Activated CD8-positive, alpha-beta T cell treated with anti-CD3 and anti-CD28 coated beads, Interleukin-2, amount 10 ng/mL, durations not matched to agents 7 days and 5 days (primary cell): ENCODE data around the gene SLC25A22. TPM values are rescaled to one million over a fixed set of nuclear protein-coding genes. Genes with fewer than 3 reads are reported as not detected.

Source experiments
- ATAC-seq: fragments of 150-1000 bp; cut with Tn5 transposase; one replicate; pipeline ENCODE4 v1.10.0; 2021; ENCODE audit warnings: moderate library complexity
- CTCF ChIA-PET: fragments of 350-600 bp; sonication (Branson Sonifier 250); formaldehyde crosslinking; loops from one replicate; lab custom pipeline; 2021; ENCODE audit warnings: antibody characterized with exemption; lab: Charles Lee
- POLR2A ChIA-PET: fragments of 350-600 bp; sonication (Branson Sonifier 250); formaldehyde crosslinking; loops from one replicate; lab custom pipeline; 2021; ENCODE audit warnings: antibody characterized with exemption; lab: Charles Lee
- DNase-seq: peaks from one replicate; pipeline ENCODE4 v3.0.0-alpha.2; 2020
- H3K27ac Mint-ChIP-seq: one replicate; pipeline ENCODE4 v1.8.0; 2021; ENCODE audit warnings: mild to moderate bottlenecking, mixed read lengths
- H3K27me3 Mint-ChIP-seq: one replicate; pipeline ENCODE4 v1.8.0; 2021; ENCODE audit warnings: low read depth, mixed read lengths
- H3K36me3 Mint-ChIP-seq: one replicate; pipeline ENCODE4 v1.8.0; 2021; ENCODE audit warnings: low read depth, mixed read lengths
- H3K4me1 Mint-ChIP-seq: one replicate; pipeline ENCODE4 v1.8.0; 2021; ENCODE audit warnings: low read depth, mixed read lengths
- H3K4me3 Mint-ChIP-seq: one replicate; pipeline ENCODE4 v1.8.0; 2021; ENCODE audit warnings: mild to moderate bottlenecking, mixed read lengths
- H3K9me3 Mint-ChIP-seq: one replicate; pipeline ENCODE4 v1.8.0; 2022; ENCODE audit warnings: mixed read lengths; ENCODE audit not compliant: insufficient read depth
- total RNA-seq, 2 experiments: library from RNA; stranded (reverse); gene quantifications; one replicate each; pipeline ENCODE4 v1.2.3, GENCODE V29; 2021

The SLC25A22 gene
- total RNA-seq, 2 experiments from 2014 or later, result 51.2 to 56.4 TPM

DNA sequence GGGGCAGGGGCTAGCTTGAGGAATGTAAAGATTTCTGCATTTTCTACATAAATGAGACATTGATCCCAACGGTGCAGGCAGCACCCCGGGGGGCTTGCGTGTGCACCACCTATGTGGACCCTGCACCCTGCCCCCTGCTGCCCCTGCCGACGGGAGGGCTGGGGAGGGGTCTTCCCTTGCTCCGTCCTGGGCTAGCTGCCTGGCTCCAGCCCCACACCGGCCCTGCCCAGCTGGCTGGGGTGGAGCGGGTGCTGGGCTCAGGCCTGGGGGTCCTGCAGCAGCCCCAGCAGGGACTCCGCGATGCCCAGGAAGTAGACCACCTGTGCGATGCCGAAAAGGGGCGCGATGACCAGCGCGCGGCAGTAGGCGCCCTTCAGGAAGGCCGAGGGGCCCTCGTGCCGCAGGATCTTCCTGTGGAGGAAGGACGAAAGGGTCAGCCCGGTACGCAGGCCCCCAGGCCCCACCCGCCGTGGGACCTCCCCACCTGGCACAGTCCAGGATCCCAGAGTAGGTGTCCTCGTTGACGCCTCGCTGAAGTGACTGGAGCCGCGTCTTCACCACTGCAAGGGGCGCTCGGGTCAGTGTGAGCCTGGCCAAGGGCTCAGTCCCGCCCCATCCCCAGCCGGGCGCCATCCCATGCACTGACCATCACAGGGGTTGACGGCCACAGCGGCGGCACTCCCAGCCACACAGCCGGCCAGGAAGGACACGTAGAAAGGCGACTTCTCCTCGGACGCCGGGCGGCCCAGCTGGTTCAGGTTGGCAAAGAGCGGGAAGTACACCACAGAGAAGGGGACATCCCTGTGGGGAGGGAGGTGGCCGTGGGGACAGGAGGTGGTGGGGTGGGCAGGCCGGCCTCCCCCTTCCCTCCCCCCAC lies 6.2 kb downstream of the SLC25A22 start:
- ATAC-seq, result no peak
- Mint-ChIP-seq H3K4me1 (peaks cover 30% of the 10 kb centered on the region), H3K27ac (no peak overlapping the region), H3K4me3 (no peak overlapping the region), H3K9me3 (no peaks in the 10 kb centered on the region), H3K27me3 (no peaks in the 10 kb centered on the region), H3K36me3 (peaks cover 18% of the 10 kb centered on the region)
- ChIA-PET CTCF (no interaction called here), POLR2A (interaction anchor here (1.2 kb wide), 1 partner anchor 12 kb away, joined by 3 read pairs; no protein-coding TSS in a partner anchor)
- no peak for DNase-seq

DNA sequence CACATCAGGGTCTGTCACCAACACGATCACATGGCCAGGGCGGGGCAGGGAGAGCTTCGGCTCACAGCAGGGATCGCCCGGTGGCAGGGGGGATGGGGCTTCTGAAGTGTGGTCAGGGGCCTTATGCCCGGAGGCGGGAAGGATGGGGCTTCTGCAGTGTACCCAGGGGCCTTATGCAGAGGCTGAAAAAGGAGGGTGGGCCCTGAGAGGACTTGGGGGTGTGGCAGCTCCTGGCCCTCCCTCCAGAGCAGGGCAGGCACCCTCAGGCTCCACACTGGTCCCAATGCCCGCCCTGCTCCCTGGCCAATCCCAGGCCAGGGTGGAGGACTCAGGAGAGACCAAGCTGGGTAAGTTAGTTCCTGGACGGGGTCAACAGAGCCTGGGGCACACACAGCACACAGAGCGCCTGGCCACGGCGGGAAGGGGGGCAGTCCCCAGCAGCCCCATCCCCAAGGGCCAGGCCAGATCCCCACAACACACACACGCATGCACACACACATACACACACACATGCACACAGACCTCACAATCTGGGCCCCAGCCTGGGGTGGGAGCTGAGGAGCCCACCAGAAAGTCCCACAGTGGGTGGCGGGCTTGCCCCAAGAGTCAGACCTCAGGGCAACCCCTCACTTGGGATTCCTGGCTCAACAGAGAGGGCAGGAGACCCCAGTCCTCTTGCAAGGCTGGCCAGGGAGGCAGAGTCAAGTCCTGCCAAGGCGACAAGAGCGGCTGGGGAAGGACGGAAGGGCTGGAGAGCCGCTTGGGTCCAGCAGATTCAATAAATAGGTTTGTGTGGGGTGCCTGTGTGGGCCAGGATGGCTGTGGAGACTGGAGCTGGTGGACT lies 7.1 kb downstream of the SLC25A22 start:
- Mint-ChIP-seq H3K27me3 (no peaks in the 10 kb centered on the region), H3K36me3 (peaks cover 16% of the 10 kb centered on the region), H3K4me1 (peaks cover 23% of the 10 kb centered on the region), H3K9me3 (no peaks in the 10 kb centered on the region), H3K27ac (no peak overlapping the region), H3K4me3 (no peak overlapping the region)
- CTCF ChIA-PET, result no interaction called here
- no peak for DNase-seq
- peak; percentile 21 for ATAC-seq
- POLR2A ChIA-PET, result interaction anchor here (1.2 kb wide), 1 partner anchor 13 kb away, joined by 3 read pairs; no protein-coding TSS in a partner anchor

DNA sequence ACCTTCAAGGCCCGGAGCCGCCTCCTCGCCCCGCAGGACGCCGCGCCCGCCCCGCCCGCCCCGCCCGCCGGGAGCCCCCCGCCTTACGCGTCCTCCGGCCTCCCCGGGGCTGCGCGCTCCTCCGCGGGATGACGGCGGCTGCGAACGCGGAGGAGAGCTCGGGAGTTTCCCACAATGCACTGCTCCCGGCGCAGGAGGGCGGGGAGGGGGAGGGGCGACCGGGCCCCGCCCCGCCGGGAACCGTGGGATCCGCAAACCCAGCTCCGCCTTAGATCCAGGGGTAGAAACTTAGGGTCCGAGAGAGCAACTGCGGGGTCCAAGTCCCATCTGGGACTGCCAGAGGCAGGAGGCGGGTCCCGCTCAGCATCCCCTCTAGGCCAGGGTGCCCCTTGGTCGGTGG lies 8.1 kb downstream of the SLC25A22 start, which contains the start of gene CEND1:
Gene CEND1, minus strand, starts transcription at position 148 of the 400 bp plus-strand sequence. CDS start 1,514 bp downstream, outside the sequence.
- Mint-ChIP-seq H3K27me3 (no peaks in the 10 kb centered on the region), H3K4me1 (peaks cover 23% of the 10 kb centered on the region), H3K36me3 (peaks cover 16% of the 10 kb centered on the region), H3K4me3 (peak within 1 kb of the TSS; percentile 38), H3K9me3 (no peaks in the 10 kb centered on the region), H3K27ac (no peak within 1 kb of the TSS)
- ChIA-PET CTCF (no interaction called here), POLR2A (interaction anchor here (1.0 kb wide), 1 partner anchor 262 kb away, joined by 3 read pairs; no protein-coding TSS in a partner anchor)
- ATAC-seq (peak; percentile 47), DNase-seq (peak; percentile 54)

DNA sequence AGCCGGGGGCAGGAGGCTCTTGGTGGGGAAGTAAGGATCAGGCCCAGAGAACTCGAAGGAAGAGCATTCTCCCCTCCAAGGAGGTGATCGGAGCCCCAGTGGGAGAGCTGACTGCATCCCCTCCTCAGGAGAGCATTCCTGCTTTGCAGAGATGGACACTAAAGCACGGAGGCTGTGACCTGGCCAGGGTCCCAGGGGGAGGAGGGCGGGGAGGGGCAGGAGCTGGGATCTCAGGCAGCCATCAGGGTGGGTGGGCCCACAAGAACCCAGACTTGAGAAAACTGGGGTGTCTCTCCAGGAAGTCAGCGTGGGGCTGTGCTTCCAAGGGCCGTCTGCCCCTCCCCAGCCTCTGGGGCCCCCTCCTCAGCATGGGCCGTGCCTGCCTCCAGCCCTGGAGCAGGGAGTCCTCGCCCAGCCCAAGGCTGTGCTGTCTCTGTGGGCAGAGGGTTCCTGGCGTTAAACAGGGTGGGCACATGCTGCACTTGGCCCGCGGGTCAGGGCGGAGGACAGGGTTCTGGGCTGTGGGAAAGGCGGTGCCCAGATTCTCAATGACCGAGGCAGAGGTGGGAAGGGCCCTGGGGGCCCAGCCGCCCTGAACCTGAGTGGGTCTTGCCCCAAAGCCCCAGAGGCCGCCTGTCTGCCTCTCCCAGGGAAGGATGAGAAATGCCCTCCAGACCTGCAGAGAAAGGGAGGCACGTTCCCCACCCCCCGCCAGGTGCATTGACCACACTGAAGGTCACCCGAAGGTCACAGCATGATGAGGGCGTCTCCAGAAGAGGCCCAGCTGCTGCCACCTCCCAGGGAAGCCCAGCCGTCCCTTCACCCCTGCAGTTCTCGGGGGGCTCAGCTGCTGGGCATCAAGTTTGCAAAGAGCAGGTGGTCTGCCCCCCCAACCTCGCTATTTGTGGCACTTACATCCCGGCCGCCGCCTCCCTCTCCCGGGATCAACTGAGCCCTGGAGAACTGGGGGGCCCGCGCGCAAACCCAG lies 8.8 kb downstream of the SLC25A22 start:
- H3K27ac Mint-ChIP-seq, result no peak overlapping the region
- DNase-seq (no peak), ATAC-seq (no peak)
- H3K27me3 Mint-ChIP-seq, result no peaks in the 10 kb centered on the region
- H3K4me1 Mint-ChIP-seq, result peaks cover 19% of the 10 kb centered on the region
- POLR2A ChIA-PET, result interaction anchor here (1.0 kb wide), 1 partner anchor 263 kb away, joined by 3 read pairs; no protein-coding TSS in a partner anchor
- CTCF ChIA-PET, result no interaction called here
- H3K4me3 Mint-ChIP-seq, result peak overlapping the region; percentile 38
- peaks cover 16% of the 10 kb centered on the region for H3K36me3 Mint-ChIP-seq
- no peaks in the 10 kb centered on the region for H3K9me3 Mint-ChIP-seq

DNA sequence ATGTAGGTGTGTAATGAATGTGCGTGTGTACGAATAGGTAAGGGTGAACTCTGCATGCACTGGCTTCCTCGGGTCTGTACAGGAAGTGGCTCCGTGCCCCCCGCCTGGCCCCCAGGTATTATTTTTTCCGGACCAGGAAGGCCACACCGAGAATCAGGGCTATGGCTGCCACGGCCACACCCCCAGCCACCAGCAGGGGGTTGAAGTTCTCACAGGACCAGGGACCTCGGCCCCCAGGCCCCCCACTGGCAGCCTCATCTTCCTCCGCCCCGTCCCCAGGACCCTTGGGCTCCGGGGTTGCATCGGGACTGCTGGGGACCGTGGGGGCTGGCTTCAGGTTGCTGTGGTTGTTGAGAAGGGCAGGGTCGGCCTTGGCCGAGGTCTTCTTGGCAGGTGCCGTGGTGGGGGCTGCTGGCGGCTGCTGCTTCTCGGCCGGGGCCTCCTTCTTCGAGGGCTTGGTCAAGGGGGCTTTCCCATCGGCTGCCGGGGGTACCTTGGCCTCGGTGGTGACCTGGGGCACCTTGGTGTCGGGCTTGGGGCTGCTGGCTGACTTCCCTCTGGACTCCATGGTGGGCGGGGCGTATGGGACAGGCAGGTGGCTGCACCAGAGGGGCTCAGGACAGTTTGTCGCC lies 10.0 kb downstream of the SLC25A22 start:
- Mint-ChIP-seq H3K9me3 (no peaks in the 10 kb centered on the region), H3K27ac (no peak overlapping the region), H3K4me3 (no peak overlapping the region), H3K27me3 (no peaks in the 10 kb centered on the region), H3K4me1 (peaks cover 18% of the 10 kb centered on the region), H3K36me3 (peaks cover 13% of the 10 kb centered on the region)
- DNase-seq (no peak), ATAC-seq (no peak)
- ChIA-PET POLR2A (no interaction called here), CTCF (no interaction called here)

DNA sequence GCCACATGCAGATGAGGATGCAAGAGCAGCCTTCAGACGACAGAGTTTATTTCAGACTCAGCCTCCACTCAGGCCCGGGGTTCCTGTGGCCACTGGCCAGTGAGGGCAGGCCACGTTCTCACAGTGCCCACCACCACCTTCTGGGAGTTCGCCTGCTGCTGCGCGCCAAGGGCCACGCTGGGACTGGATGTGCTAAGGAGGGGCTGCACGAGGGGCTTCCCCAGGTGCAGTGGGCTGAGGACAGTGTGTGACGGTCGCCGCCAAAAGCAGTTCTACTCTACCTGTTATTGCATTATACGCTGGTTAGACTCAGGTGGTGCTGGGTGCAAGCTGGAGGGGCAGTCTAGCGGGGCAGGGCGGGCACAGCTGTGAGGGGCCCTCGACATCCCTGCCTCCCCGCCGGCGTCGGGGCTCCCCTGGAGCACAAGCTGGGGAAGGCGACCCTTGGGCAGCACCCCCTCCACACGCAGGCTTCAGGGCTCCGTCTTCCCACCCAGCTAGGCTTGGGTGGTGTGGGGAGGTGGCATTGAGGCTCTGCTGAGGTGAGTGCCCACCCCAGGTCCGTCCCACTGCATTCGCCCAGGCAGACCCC lies 10.9 kb downstream of the SLC25A22 start:
- Mint-ChIP-seq H3K4me3 (no peak overlapping the region), H3K27ac (no peak overlapping the region), H3K27me3 (no peaks in the 10 kb centered on the region), H3K4me1 (peaks cover 18% of the 10 kb centered on the region), H3K9me3 (no peaks in the 10 kb centered on the region), H3K36me3 (peaks cover 13% of the 10 kb centered on the region)
- ChIA-PET CTCF (no interaction called here), POLR2A (interaction anchor here (0.7 kb wide), 1 partner anchor 22 kb away, joined by 3 read pairs; no protein-coding TSS in a partner anchor)
- DNase-seq (no peak), ATAC-seq (no peak)

DNA sequence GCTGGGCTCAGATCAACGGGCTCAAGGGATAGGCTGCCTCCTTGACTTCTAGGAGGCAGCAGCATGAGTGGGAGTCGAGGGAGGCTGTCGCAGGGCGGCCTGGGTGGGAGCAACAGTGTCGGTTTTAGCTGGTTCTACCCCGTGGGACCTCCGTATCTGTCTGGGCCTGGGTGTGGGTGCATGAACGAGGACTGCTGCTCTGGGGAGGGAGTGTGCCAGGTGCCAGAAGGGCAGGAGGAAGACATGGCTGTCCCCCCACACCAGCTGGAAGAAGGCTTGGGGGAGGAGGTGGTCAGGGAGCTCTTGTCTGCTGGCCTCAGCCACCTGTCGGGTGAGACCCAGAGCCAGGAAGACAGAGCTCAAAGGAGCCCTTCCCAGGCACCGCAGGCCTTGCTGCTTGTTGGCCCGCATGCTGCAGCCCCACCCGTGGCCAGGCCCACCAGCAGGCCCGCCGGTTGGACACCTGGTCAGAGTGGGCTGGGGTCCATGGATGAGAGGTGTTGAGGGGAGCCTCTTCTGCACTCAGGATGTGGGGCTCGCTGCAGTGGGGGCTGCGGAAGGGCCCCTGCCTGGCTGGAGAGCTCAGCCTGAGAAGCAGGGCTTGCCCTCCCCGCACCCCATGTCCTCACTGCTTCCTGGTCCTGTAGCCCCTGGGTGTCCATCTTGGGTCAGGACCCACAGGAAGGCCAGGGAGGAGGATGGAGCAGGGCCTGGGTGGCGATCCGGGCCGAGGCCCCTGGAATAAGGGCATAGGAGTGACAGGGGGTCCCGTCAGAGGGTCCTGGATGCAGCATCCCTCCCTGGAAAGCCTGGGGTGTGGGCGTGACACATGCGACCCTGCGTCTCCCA lies 11.6 kb downstream of the SLC25A22 start:
- Mint-ChIP-seq H3K27ac (no peak overlapping the region), H3K27me3 (no peaks in the 10 kb centered on the region), H3K9me3 (no peaks in the 10 kb centered on the region), H3K4me1 (peaks cover 22% of the 10 kb centered on the region), H3K4me3 (no peak overlapping the region), H3K36me3 (peaks cover 11% of the 10 kb centered on the region)
- CTCF ChIA-PET, result no interaction called here
- no peak for ATAC-seq
- DNase-seq, result no peak
- POLR2A ChIA-PET, result interaction anchor here (0.7 kb wide), 1 partner anchor 23 kb away, joined by 3 read pairs; no protein-coding TSS in a partner anchor

DNA sequence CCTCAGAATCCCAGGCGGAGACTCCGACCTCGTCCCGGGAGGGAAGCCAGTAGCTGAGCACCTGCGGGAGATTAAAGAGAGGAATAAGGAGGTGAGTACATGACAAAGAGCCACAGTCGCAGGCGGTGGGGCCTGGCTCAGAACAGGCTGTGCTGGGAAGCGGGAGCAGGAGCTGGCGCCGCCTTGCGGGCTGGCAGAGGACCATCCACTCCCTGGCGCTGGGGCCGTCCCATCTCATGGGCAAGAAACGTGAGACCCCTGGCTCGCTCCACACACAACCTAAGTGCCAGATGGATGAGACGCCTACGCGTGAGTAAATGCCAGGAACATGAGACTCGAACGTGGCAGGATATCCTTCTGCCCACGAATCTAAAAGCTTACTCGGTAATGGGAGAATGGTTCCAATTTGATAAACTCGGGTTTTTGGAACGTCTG lies 14.5 kb downstream of the SLC25A22 start:
- H3K36me3 Mint-ChIP-seq, result peaks cover 17% of the 10 kb centered on the region
- CTCF ChIA-PET, result interaction anchor here (1.2 kb wide), 1 partner anchor 15 kb away, joined by 4 read pairs; no protein-coding TSS in a partner anchor

DNA sequence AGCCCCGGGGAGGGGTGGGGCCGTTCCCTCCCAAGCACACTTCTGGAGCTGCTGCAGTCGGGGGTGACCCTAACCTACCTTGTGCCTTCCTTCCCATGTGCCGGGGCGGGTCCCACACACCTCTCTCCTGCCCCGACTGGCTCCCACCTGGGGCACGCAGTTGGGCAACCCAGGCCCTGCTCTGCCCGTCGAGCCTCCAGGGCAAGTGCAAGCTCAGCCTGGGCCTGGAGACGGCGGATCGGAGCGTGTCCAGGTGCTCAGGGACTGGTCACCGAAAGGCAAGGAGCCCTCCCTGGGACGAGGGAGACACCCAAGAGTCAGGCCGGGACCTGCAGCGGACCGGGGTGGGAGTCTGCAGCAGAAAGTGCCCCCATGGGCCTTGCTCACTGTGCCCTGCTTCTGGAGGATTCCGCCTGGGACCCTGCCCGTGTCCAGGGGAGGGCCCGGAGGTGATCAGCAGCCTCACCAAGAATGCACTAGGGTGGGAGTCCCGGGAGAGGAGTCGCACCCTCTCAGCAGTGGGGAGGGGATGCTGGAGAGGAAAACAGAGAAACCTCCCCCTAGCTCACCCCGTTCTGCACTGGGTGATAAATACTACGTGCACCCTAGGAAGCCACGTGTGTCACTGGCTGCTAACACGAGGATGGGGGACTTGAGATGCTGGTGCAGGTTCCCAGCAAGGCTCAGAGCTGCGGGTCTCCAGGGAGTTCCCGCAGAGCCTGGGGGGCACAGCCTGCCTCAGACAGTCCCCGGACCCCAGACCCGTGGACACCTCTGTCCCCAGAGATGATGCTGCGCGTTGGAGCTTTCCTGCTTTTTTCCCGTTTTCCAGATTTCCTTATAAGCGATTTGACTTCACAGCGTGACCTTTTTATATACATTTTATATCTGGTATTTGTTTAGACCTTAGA lies 15.6 kb downstream of the SLC25A22 start:
- ATAC-seq (no peak), DNase-seq (no peak)
- ChIA-PET CTCF (no interaction called here), POLR2A (no interaction called here)
- Mint-ChIP-seq H3K36me3 (peaks cover 18% of the 10 kb centered on the region), H3K4me1 (peaks cover 19% of the 10 kb centered on the region), H3K9me3 (no peaks in the 10 kb centered on the region), H3K4me3 (no peak overlapping the region), H3K27me3 (no peaks in the 10 kb centered on the region), H3K27ac (no peak overlapping the region)

More for the DNA sequence above, 14.5 kb downstream of the SLC25A22 start:
- Mint-ChIP-seq H3K4me1 (peaks cover 23% of the 10 kb centered on the region), H3K9me3 (no peaks in the 10 kb centered on the region), H3K4me3 (no peak overlapping the region), H3K27me3 (no peaks in the 10 kb centered on the region), H3K27ac (no peak overlapping the region)
- DNase-seq (no peak), ATAC-seq (peak; percentile 62)
- POLR2A ChIA-PET, result no interaction called here
